AG09319 (cell line): ENCODE data around the gene NPHS2.

Source experiments
- DNase-seq: peaks from one replicate; pipeline ENCODE4 v3.0.0-alpha.2; 2010; ENCODE audit warnings: low read depth; ENCODE audit errors: extremely low read depth
- TF ChIP-seq, protein P1 (sequence below): IDR thresholded peaks from 2 replicates; pipeline ENCODE4 v1.5.1; 2011; ENCODE audit warnings: low read depth, mild to moderate bottlenecking, inconsistent platforms, low read length, moderate library complexity

The NPHS2 gene

DNA sequence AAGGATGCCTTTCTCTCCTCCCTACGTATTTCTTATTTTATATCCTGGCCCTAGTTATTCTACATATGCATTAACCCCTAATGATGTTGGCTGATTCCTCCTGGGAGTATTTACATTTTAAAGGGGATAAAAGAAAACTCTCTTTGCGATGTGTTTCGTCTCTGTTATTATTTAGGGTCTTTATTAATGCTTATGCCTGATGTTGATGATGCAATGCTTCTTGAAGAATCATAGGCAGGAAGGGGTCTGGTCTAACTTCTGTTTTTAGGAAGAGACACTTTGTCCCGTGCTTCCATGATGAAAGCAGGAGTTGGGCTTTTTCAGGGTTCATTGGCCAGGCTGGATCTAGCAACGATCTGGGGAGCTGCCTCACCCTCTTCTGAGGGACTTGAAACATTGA lies 761 bp upstream of the NPHS2 start:
- TF ChIP-seq, protein P1, sequence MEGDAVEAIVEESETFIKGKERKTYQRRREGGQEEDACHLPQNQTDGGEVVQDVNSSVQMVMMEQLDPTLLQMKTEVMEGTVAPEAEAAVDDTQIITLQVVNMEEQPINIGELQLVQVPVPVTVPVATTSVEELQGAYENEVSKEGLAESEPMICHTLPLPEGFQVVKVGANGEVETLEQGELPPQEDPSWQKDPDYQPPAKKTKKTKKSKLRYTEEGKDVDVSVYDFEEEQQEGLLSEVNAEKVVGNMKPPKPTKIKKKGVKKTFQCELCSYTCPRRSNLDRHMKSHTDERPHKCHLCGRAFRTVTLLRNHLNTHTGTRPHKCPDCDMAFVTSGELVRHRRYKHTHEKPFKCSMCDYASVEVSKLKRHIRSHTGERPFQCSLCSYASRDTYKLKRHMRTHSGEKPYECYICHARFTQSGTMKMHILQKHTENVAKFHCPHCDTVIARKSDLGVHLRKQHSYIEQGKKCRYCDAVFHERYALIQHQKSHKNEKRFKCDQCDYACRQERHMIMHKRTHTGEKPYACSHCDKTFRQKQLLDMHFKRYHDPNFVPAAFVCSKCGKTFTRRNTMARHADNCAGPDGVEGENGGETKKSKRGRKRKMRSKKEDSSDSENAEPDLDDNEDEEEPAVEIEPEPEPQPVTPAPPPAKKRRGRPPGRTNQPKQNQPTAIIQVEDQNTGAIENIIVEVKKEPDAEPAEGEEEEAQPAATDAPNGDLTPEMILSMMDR = no peak
- DNase-seq = no peak

DNA sequence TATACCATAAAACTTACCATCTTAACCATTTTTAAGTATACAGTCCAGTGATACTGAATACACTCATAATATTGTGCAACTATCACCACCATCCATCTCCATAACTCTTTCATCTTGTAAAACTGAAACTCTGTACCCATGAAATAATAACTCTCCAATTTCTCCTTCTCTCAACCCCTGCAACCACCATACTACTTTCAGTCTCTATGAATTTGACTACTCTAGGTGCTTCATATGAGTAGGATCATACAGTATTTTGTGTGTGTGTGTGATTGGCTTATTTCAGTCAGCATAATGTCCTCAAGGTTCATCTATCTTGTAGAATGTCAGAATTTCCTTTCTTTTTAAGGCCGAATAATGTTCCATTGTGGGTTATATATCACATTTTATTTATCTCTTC lies 17.7 kb downstream of the NPHS2 start:
- TF ChIP-seq, protein P1 = no peak
- no peak for DNase-seq

DNA sequence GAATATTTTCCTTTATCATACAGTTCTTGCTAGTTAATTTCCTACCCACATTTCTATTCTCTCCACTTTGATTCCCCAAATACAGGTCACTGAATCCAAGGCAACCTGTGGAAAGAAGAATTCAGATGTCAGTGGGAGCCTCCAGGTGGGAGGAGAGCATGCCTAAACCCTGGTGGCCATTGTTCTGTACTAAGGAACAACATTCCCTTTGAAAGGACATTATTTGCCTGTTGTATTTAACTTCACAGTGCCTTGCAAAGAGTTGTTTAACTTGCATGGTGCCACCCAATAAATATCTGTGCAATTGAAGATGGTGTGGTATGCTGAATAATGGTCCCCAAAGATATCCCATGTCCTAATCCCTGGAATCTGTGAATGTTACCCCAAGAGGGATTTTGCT lies 21.3 kb downstream of the NPHS2 start:
- TF ChIP-seq, protein P1 = no peak
- DNase-seq = no peak

DNA sequence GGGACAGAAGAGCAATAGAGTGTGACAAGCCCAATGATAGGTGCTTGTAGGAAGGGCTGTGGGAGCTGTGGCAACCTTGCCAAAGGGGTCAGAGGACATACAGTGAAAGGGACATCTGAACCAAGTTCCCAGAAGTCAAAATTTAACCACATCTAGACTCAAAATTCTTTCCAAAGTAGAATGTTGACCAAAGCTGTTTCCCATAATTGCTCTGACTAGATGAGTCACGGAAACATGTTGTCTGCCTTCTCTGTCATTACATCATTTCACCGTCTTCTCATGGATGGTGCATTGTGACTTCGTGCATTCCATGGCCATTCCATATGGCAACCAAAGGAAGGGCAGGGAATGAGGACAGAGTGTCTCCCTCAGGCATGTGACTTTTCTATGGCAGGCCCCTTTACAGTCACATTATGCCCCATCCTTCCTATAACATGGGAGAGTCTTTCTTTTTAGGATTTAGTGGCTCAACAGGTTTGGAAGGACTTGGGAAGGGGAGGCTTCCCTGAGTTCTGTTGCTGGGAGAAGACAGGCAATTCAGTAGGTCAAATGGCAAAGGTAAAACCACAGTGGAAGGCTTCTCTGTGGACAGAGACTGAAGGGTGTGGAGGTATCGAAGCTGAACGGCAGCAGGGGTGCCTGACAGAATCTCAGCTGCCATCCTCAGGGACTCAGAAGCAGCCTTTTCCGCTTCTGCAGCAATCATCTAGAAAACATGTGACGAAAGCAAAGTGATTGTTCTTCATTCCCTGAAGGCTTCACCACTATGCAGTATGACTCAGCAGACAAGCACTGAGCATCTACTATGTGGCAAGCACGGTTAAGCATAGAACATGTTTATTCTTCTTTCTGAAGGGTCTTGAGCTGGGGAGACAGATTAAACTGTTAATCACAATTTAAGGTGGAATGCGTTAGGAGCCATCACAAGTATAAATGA lies 24.7 kb downstream of the NPHS2 start:
- TF ChIP-seq, protein P1 = no peak
- no peak for DNase-seq

DNA sequence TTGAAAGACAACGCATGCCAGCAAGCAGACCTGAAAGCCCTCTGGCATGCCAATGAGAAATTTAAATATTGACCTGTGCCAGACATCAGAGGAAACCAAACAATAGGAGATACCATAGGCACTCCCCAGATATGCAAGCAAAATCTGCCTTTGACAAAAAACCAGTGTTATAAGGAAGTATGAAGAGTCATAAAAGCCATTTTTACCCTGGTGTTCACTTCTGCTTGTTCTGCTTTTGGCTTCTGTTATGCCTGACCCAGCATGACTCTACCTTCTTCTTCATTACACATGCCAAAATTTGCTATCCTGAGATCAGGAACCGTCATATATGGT lies 26.4 kb downstream of the NPHS2 start:
- TF ChIP-seq, protein P1 = no peak
- DNase-seq = no peak

DNA sequence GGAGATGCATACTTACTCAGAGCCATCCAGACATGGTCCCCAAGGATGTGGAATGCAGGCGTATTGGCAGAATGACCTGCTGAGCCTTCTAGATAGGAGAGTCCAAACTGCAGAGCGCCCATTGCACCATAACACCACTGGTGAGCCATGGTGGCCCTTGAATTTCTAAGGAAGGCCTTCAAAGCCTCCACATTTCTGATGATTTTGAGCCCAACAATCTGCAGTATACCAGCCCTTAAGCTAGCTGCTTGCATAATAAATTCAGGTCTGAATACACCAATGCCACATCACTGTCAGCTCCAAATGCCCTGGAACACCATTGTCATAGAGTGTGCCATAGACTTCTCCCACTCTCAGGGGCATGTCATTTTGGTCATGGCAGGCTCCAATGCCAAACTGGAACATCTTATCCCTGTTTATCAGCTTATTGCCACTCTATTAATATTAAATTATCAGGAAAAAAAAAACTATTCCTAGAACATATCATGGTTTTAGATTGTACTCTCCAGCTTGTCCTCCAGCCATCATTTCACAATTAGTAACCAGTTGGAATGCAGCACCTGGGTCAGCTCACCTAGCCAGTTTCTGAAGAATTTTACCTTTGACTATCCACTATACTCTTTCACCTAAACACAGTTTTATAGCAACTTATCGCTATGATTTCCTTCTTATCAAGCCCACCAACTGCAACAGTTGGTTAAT lies 26.9 kb downstream of the NPHS2 start:
- no peak for DNase-seq
- TF ChIP-seq, protein P1 = no peak

DNA sequence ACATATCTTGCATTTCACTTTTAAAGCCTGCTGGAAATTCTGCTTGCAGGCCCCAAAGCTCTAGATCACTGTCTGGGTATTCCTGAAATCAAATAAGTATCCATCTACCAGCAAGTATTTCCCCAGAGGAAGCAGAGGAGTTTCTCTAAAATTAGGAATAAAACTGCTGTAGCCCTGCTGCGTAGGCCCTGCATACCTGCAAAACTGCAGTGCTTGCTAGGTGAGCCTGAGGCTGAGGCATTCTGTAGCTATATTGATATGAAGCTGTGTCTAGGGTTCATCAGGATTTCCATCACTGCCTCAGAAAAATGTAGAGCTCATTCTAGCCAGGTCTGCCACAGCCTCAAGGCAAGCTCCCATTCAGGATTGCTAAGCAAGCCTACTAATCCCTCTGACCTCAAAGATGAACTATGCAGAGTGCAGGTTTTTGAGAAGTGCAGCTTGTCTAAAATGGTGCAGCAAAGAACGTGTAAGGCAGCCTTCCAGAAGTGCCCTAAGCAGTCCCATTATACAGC lies 28.7 kb downstream of the NPHS2 start:
- no peak for DNase-seq
- TF ChIP-seq, protein P1 = no peak
